HEK293 (cell line): Measurements from ENCODE around the gene ZBTB4.
A peak's percentile ranks its signal among the peaks of the same experiment; 100 is the strongest.
"Not testable (repeated sequence)": the region's sequence is repeated elsewhere in the genome, so short reads cannot be mapped to it uniquely, and the experiment has no call there.

Experiments
- CTCF ChIA-PET: fragments of 350-600 bp; formaldehyde crosslinking; extraction: SDS; loops from one replicate; lab custom pipeline; 2021; ENCODE audit warnings: antibody characterized with exemption; lab: Yijun Ruan, JAX
- POLR2A ChIA-PET: fragments of 300-600 bp; formaldehyde crosslinking; extraction: SDS; loops from one replicate; lab custom pipeline; 2020; ENCODE audit warnings: antibody characterized with exemption, inconsistent platforms; lab: Yijun Ruan, JAX
- H3K27ac ChIP-seq: fragments of 200-500 bp; sonication (Bioruptor generic); 2 replicates; pipeline ENCODE4 v1.5.1; 2014; ENCODE audit warnings: low read depth, low read length, control low read depth, inconsistent platforms; ENCODE audit errors: extremely low read depth
- H3K36me3 ChIP-seq, 2 experiments: fragments of 200-500 bp in 1 of 2; sonication (Bioruptor generic) in 1 of 2; 1 replicate in 1 of 2; 2 replicates in 1 of 2; pipeline ENCODE4 v1.5.1; 2014 to 2017; ENCODE audit warnings: inconsistent platforms in 2 of 2, low read length in 2 of 2; ENCODE audit not compliant: control insufficient read depth in 2 of 2, insufficient read depth in 1 of 2
- H3K4me1 ChIP-seq: fragments of 200-500 bp; sonication (Bioruptor generic); 2 replicates; pipeline ENCODE4 v1.5.1; 2014; ENCODE audit warnings: mild to moderate bottlenecking, low read length, inconsistent platforms; ENCODE audit not compliant: control insufficient read depth, insufficient read depth
- H3K4me3 ChIP-seq: 2 replicates; pipeline ENCODE4 v1.5.1; 2011; ENCODE audit warnings: low read depth, mild to moderate bottlenecking, control low read depth, low read length, moderate library complexity
- H3K9me3 ChIP-seq: fragments of 200-500 bp; sonication (Bioruptor generic); 2 replicates; pipeline ENCODE4 v1.5.1; 2014; ENCODE audit warnings: low read depth, low read length, inconsistent platforms; ENCODE audit not compliant: control insufficient read depth, insufficient read depth
- ATF2 ChIP-seq: fragments of 450-650 bp; formaldehyde crosslinking; IDR thresholded peaks from 2 replicates; pipeline ENCODE4 v1.5.1; 2016; ENCODE audit warnings: missing biosample characterization, missing genetic modification characterization, low read depth
- GFI1B ChIP-seq: fragments of 450-650 bp; formaldehyde crosslinking; IDR thresholded peaks from 2 replicates; pipeline ENCODE4 v1.5.1; 2016; ENCODE audit warnings: missing biosample characterization, missing genetic modification characterization
- IKZF3 ChIP-seq: fragments of 450-650 bp; IDR thresholded peaks from 2 replicates; pipeline ENCODE4 v1.5.0; 2018; ENCODE audit warnings: missing biosample characterization, mild to moderate bottlenecking, missing genetic modification characterization, moderate library complexity
- OSR2 ChIP-seq: fragments of 450-650 bp; formaldehyde crosslinking; IDR thresholded peaks from 2 replicates; pipeline ENCODE4 v1.5.1; 2016; ENCODE audit warnings: missing biosample characterization, missing genetic modification characterization
- PRDM1 ChIP-seq: fragments of 450-650 bp; formaldehyde crosslinking; IDR thresholded peaks from 2 replicates; pipeline ENCODE4; 2016; ENCODE audit warnings: missing biosample characterization, missing genetic modification characterization
- SP2 ChIP-seq: fragments of 450-650 bp; formaldehyde crosslinking; IDR thresholded peaks from 2 replicates; pipeline ENCODE4 v1.5.1; 2016; ENCODE audit warnings: missing biosample characterization, missing genetic modification characterization
- WT1 ChIP-seq: fragments of 450-650 bp; formaldehyde crosslinking; IDR thresholded peaks from 2 replicates; pipeline ENCODE4 v1.5.1; 2016; ENCODE audit warnings: missing biosample characterization, missing genetic modification characterization
- ZEB2 ChIP-seq: fragments of 450-650 bp; formaldehyde crosslinking; IDR thresholded peaks from 2 replicates; pipeline ENCODE4 v1.5.1; 2016; ENCODE audit warnings: missing biosample characterization, missing genetic modification characterization
- ZNF10 ChIP-seq: fragments of 450-650 bp; formaldehyde crosslinking; IDR thresholded peaks from 2 replicates; pipeline ENCODE4 v1.5.1; 2017; ENCODE audit warnings: missing biosample characterization, missing genetic modification characterization
- ZNF174 ChIP-seq: fragments of 450-650 bp; formaldehyde crosslinking; IDR thresholded peaks from 2 replicates; pipeline ENCODE4 v1.5.0; 2017; ENCODE audit warnings: missing biosample characterization, mild to moderate bottlenecking, missing genetic modification characterization
- ZNF202 ChIP-seq: fragments of 450-650 bp; formaldehyde crosslinking; IDR thresholded peaks from 2 replicates; pipeline ENCODE4 v1.5.1; 2016; ENCODE audit warnings: missing biosample characterization, missing genetic modification characterization, borderline replicate concordance
- ZNF239 ChIP-seq: fragments of 450-650 bp; formaldehyde crosslinking; IDR thresholded peaks from 2 replicates; pipeline ENCODE4 v1.5.1; 2016; ENCODE audit warnings: missing biosample characterization, missing genetic modification characterization
- ZNF335 ChIP-seq: fragments of 450-650 bp; formaldehyde crosslinking; conservative IDR thresholded peaks from 2 replicates; pipeline ENCODE4 v1.5.1; 2016; ENCODE audit warnings: missing biosample characterization, missing genetic modification characterization
- ZNF354C ChIP-seq: fragments of 450-650 bp; formaldehyde crosslinking; IDR thresholded peaks from 2 replicates; pipeline ENCODE4 v1.5.1; 2016; ENCODE audit warnings: missing biosample characterization, missing genetic modification characterization, low read depth, borderline replicate concordance
- ZNF600 ChIP-seq: fragments of 450-650 bp; formaldehyde crosslinking; IDR thresholded peaks from 2 replicates; pipeline ENCODE4 v1.5.1; 2016; ENCODE audit warnings: missing biosample characterization, missing genetic modification characterization
- ZNF621 ChIP-seq: fragments of 450-650 bp; formaldehyde crosslinking; IDR thresholded peaks from 2 replicates; pipeline ENCODE4 v1.5.1; 2017; ENCODE audit warnings: missing biosample characterization, missing genetic modification characterization
- ZNF654 ChIP-seq: fragments of 450-650 bp; formaldehyde crosslinking; IDR thresholded peaks from 2 replicates; pipeline ENCODE4 v1.5.1; 2016; ENCODE audit warnings: low read depth, missing biosample characterization, missing genetic modification characterization
- ZNF747 ChIP-seq: fragments of 450-650 bp; formaldehyde crosslinking; IDR thresholded peaks from 2 replicates; pipeline ENCODE4 v1.5.1; 2016; ENCODE audit warnings: missing biosample characterization, missing genetic modification characterization

The ZBTB4 gene

GRCh38 chr17:7469843-7470242 lies 9.6 kb downstream of the ZBTB4 start:
- H3K27ac ChIP-seq, H3K4me3 ChIP-seq, H3K4me1 ChIP-seq, H3K9me3 ChIP-seq: not testable (repeated sequence)
- 0 out of 2 replicates have a peak, but pooled peaks have one; percentile 45 for TF ChIP-seq ZNF600 (tag by site-specific recombination)
- H3K36me3 ChIP-seq: peaks cover 0 to 21% of the 10 kb centered on the region in 2 experiments; a peak in 2 of 3 replicates
- ChIA-PET CTCF (interaction anchor here (0.6 to 1.6 kb wide), 6 partner anchors 8 to 104 kb away, joined by 3 to 7 read pairs (median 4); no protein-coding TSS in a partner anchor), POLR2A (interaction anchor here (1.3 to 1.5 kb wide), 2 partner anchors 10 to 66 kb away, joined by 3 to 10 read pairs; partner anchors contain the start of gene TMEM256)

DNA sequence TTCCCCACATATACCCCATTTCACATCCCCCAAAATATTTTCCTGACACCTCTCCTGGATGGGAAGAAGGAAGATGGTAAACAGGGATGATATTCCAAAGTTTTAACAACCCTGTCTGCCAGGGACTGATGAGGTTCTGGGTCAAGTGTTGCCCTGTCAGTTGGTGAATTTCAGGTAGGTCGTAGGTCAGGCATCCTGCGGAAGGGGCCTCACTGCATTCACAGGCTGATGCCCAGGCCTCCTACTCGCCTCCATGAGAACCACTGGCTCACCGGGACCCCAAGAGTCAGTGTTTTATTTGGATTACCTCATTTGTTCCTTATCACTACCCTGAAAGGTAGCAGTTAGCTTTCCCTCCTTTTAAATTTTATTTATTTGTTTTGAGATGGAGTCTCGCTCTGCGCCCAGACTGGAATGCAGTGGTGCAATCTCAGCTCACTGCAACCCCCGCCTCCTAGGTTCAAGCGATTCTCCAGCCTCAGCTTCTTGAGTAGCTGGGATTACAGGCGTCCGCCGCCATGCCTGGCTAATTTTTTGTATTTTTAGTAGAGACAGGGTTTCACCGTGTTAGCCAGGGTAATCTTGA lies 10.5 kb downstream of the ZBTB4 start:
- Histone ChIP-seq H3K4me1 (peaks cover 6% of the 10 kb centered on the region), H3K36me3 (peaks cover 0 to 24% of the 10 kb centered on the region in 2 experiments; a peak in 2 of 3 replicates), H3K9me3 (no peaks in the 10 kb centered on the region), H3K27ac (peak overlapping the region; percentile 31; the same call in 1 of the 2 replicates), H3K4me3 (no peak overlapping the region)
- TF ChIP-seq ZNF354C (tag by site-specific recombination): no peak
- no peak for TF ChIP-seq WT1 (tag by site-specific recombination)
- TF ChIP-seq GFI1B (tag by site-specific recombination): no peak
- TF ChIP-seq SP2: no peak
- TF ChIP-seq ATF2 (tag by site-specific recombination): peak; percentile 68
- TF ChIP-seq ZNF654 (tag by site-specific recombination): no peak
- no peak for TF ChIP-seq ZEB2 (tag by site-specific recombination)
- no peak for TF ChIP-seq ZNF174 (tag by site-specific recombination)
- no peak for TF ChIP-seq ZNF621 (tag by site-specific recombination)
- peak; percentile 76 for TF ChIP-seq OSR2 (tag by site-specific recombination)
- peak; percentile 58; the same call in 1 of the 2 replicates for TF ChIP-seq IKZF3
- peak; percentile 76 for TF ChIP-seq ZNF335 (tag by site-specific recombination)
- TF ChIP-seq PRDM1: no peak
- no peak for TF ChIP-seq ZNF747 (tag by site-specific recombination)
- TF ChIP-seq ZNF10 (tag by site-specific recombination): no peak
- CTCF ChIA-PET: interaction anchor here (0.5 to 0.9 kb wide), 2 partner anchors 62 to 89 kb away, joined by 3 read pairs; no protein-coding TSS in a partner anchor
- POLR2A ChIA-PET: interaction anchor here (0.7 kb wide), 1 partner anchor 45 kb away, joined by 3 read pairs; no protein-coding TSS in a partner anchor

GRCh38 chr17:7468290-7468689 lies 11.1 kb downstream of the ZBTB4 start:
- Histone ChIP-seq H3K4me3 (no peak overlapping the region), H3K36me3 (peaks cover 0 to 31% of the 10 kb centered on the region in 2 experiments; a peak in 2 of 3 replicates), H3K9me3 (no peaks in the 10 kb centered on the region), H3K4me1 (peaks cover 6% of the 10 kb centered on the region), H3K27ac (peak overlapping the region; percentile 31; the same call in 1 of the 2 replicates)
- CTCF ChIA-PET: interaction anchor here (0.5 to 1.4 kb wide), 2 partner anchors 34 to 61 kb away, joined by 3 read pairs; no protein-coding TSS in a partner anchor
- peak; percentile 94 for TF ChIP-seq ZNF239 (tag by site-specific recombination)
- no peak for TF ChIP-seq ZNF202 (tag by site-specific recombination)
- POLR2A ChIA-PET: interaction anchor here (0.6 to 0.7 kb wide), 2 partner anchors 46 to 68 kb away, joined by 3 to 6 read pairs; no protein-coding TSS in a partner anchor
